Measurements from ENCODE around the gene PRICKLE4.
A peak's percentile ranks its signal among the peaks of the same experiment; 100 is the strongest.

The PRICKLE4 gene

DNA sequence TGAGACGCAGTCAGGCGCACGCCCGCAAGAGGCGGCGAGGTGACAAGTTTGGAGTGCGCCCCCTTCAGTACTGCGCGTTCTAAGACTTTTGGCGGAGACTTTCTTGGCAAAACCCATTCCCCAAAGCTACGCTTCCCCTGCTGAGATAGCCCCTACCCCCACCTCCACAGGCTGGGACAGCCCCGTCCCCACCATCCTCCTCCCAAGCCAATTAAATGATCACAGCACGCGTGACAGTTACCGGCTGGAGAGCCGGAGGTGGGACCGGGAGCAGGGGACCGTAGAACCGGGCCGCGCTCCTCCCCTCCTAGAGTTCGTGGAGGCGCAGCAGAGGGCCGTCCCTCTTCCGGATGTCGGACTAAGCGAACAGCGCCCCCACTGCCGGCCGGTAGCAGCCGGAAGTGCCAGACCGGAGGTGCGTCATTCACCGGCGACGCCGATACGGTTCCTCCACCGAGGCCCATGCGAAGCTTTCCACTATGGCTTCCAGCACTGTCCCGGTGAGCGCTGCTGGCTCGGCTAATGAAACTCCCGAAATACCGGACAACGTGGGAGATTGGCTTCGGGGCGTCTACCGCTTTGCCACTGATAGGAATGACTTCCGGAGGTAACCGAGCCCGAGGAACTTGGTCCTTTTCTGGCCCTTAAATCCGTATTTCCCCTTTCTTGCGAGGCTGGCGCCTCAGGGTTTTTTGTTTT, 6.8 kb downstream of the PRICKLE4 start, which contains the start of gene TOMM6 (continued):
- TF ChIP-seq ZNF654 (tag by site-specific recombination; IDR thresholded peaks at IDR 0.05; ENCODE audit: low read depth), result peak; percentile 12; the same call in 1 of the 2 replicates
- TF ChIP-seq ZNF2 (tag by site-specific recombination; IDR thresholded peaks at IDR 0.05), result peak; percentile 69; the same call in 1 of the 2 replicates
- no peak; the same call in 1 of the 2 replicates for TF ChIP-seq ZNF558 (tag by site-specific recombination; IDR thresholded peaks at IDR 0.05)
- TF ChIP-seq FEZF1 (tag by site-specific recombination; IDR thresholded peaks at IDR 0.05), result no peak
- no peak for TF ChIP-seq ZNF48 (tag by site-specific recombination; IDR thresholded peaks at IDR 0.05)
- no peak for TF ChIP-seq ZNF514 (tag by site-specific recombination; IDR thresholded peaks at IDR 0.05)
- no peak for TF ChIP-seq ZNF785 (tag by site-specific recombination; IDR thresholded peaks at IDR 0.05)
- peak; percentile 21; the same call in 1 of the 2 replicates for TF ChIP-seq ZFHX2 (tag by site-specific recombination; conservative IDR thresholded peaks at IDR 0.05)
- TF ChIP-seq PRDM1 (tag by site-specific recombination; IDR thresholded peaks at IDR 0.05), result no peak
- no peak for TF ChIP-seq ZNF707 (tag by site-specific recombination; IDR thresholded peaks at IDR 0.05)
- no peak for TF ChIP-seq SCRT2 (tag by site-specific recombination; IDR thresholded peaks at IDR 0.05)
- peak; percentile 94 for TF ChIP-seq YY1 (tag by site-specific recombination; IDR thresholded peaks at IDR 0.05)
- no peak for TF ChIP-seq ZNF791 (tag by site-specific recombination; IDR thresholded peaks at IDR 0.05)
- no peak for TF ChIP-seq ZNF624 (tag by site-specific recombination; IDR thresholded peaks at IDR 0.05)
- TF ChIP-seq ZFP3 (tag by site-specific recombination; IDR thresholded peaks at IDR 0.05; ENCODE audit: low read depth), result no peak
- TF ChIP-seq ZNF221 (tag by site-specific recombination; IDR thresholded peaks at IDR 0.05; ENCODE audit: borderline replicate concordance), result no peak
- TF ChIP-seq GLIS1 (tag by site-specific recombination; IDR thresholded peaks at IDR 0.05), result peak; percentile 78
- TF ChIP-seq ZNF239 (tag by site-specific recombination; IDR thresholded peaks at IDR 0.05), result no peak
- TF ChIP-seq REST (tag by site-specific recombination; IDR thresholded peaks at IDR 0.05), result peak; percentile 25; the same call in 1 of the 2 replicates
- no peak for TF ChIP-seq ZNF658 (tag by site-specific recombination; IDR thresholded peaks at IDR 0.05)
- no peak for TF ChIP-seq ZNF10 (tag by site-specific recombination; IDR thresholded peaks at IDR 0.05)
- TF ChIP-seq ZNF677 (tag by site-specific recombination; IDR thresholded peaks at IDR 0.05), result no peak
- peak; percentile 73 for TF ChIP-seq ZBTB26 (tag by site-specific recombination; optimal IDR thresholded peaks at IDR 0.05)
- peak; percentile 41 for TF ChIP-seq ZFP69B (tag by site-specific recombination; IDR thresholded peaks at IDR 0.05)
- TF ChIP-seq PRDM4 (tag by site-specific recombination; IDR thresholded peaks at IDR 0.05), result peak; percentile 18; the same call in 1 of the 2 replicates
- TF ChIP-seq, protein P1, sequence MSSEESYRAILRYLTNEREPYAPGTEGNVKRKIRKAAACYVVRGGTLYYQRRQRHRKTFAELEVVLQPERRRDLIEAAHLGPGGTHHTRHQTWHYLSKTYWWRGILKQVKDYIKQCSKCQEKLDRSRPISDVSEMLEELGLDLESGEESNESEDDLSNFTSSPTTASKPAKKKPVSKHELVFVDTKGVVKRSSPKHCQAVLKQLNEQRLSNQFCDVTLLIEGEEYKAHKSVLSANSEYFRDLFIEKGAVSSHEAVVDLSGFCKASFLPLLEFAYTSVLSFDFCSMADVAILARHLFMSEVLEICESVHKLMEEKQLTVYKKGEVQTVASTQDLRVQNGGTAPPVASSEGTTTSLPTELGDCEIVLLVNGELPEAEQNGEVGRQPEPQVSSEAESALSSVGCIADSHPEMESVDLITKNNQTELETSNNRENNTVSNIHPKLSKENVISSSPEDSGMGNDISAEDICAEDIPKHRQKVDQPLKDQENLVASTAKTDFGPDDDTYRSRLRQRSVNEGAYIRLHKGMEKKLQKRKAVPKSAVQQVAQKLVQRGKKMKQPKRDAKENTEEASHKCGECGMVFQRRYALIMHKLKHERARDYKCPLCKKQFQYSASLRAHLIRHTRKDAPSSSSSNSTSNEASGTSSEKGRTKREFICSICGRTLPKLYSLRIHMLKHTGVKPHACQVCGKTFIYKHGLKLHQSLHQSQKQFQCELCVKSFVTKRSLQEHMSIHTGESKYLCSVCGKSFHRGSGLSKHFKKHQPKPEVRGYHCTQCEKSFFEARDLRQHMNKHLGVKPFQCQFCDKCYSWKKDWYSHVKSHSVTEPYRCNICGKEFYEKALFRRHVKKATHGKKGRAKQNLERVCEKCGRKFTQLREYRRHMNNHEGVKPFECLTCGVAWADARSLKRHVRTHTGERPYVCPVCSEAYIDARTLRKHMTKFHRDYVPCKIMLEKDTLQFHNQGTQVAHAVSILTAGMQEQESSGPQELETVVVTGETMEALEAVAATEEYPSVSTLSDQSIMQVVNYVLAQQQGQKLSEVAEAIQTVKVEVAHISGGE (tag by site-specific recombination; conservative IDR thresholded peaks at IDR 0.05; ENCODE audit: low read depth), result peak; percentile 95
- TF ChIP-seq RBAK (tag by site-specific recombination; IDR thresholded peaks at IDR 0.05), result no peak
- peak; percentile 46; the same call in 1 of the 2 replicates for TF ChIP-seq ZNF561 (tag by site-specific recombination; IDR thresholded peaks at IDR 0.05; ENCODE audit: borderline replicate concordance)
